A549 (cell line): ENCODE data around the gene EGFL8.

Source experiments
- CTCF ChIP-seq: fragments of >200 bp; sonication (Bioruptor Twin); formaldehyde crosslinking; IDR thresholded peaks from 3 replicates; pipeline ENCODE4 v1.5.1; 2016
- ESRRA ChIP-seq: fragments of 150-350 bp; IDR thresholded peaks from 2 replicates; pipeline ENCODE4 v1.6.1; 2014; ENCODE audit warnings: mild to moderate bottlenecking, low read length, borderline replicate concordance
- HDAC2 ChIP-seq: fragments of 200-600 bp; sonication (generic); IDR thresholded peaks from 2 replicates; pipeline ENCODE4 v1.6.1; 2016
- MAFK ChIP-seq: fragments of 450-650 bp; IDR thresholded peaks from 2 replicates; pipeline ENCODE4 v1.6.1; 2014; ENCODE audit not compliant: partially characterized antibody
- MAX ChIP-seq: IDR thresholded peaks from 2 replicates; pipeline ENCODE4 v1.6.1; 2012
- NPAS2 ChIP-seq: fragments of 250-450 bp; sonication (Bioruptor Pico); IDR thresholded peaks from 2 replicates; pipeline ENCODE4 v1.8.0; 2022; ENCODE audit warnings: mild to moderate bottlenecking, moderate library complexity, borderline replicate concordance
- POLR2A ChIP-seq: IDR thresholded peaks from 2 replicates; pipeline ENCODE4 v1.6.1; 2012; ENCODE audit warnings: mild to moderate bottlenecking, low read length
- POLR2AphosphoS2 ChIP-seq: conservative IDR thresholded peaks from 2 replicates; pipeline ENCODE4 v1.6.1; 2012; ENCODE audit warnings: low read length, improper control_type of control experiment, inconsistent platforms
- RCOR1 ChIP-seq: fragments of 150-350 bp; IDR thresholded peaks from 2 replicates; pipeline ENCODE4 v1.6.1; 2014; ENCODE audit warnings: antibody characterized with exemption, low read length, low read depth
- REST ChIP-seq: fragments of 200-600 bp; sonication (generic); IDR thresholded peaks from 2 replicates; pipeline ENCODE4 v1.6.1; 2016; ENCODE audit warnings: antibody characterized with exemption, mild to moderate bottlenecking, moderate library complexity
- RFX5 ChIP-seq: fragments of 450-650 bp; IDR thresholded peaks from 2 replicates; pipeline ENCODE4 v1.7.1; 2014; ENCODE audit warnings: antibody characterized with exemption, mild to moderate bottlenecking, moderate library complexity
- SMC3 ChIP-seq: fragments of >200 bp; sonication (Bioruptor Twin); formaldehyde crosslinking; IDR thresholded peaks from 3 replicates; pipeline ENCODE4 v1.6.1; 2018; ENCODE audit warnings: inconsistent platforms
- ZFP36 ChIP-seq: fragments of 450-650 bp; IDR thresholded peaks from 2 replicates; pipeline ENCODE4 v1.6.1; 2014; ENCODE audit warnings: borderline replicate concordance; ENCODE audit not compliant: partially characterized antibody

GRCh38 chr6:32149932-32150870 is 14.2 kb upstream of the EGFL8 start:
- TF ChIP-seq CTCF (no peak), RCOR1 (no peak), POLR2AphosphoS2 (no peak), SMC3 (no peak), RFX5 (no peak), NPAS2 (CRISPR knock-in tag) (no peak), POLR2A (no peak), ESRRA (no peak), HDAC2 (no peak), REST (no peak), ZFP36 (no peak), MAX (no peak), MAFK (no peak)
